Activated naive CD8-positive, alpha-beta T cell treated with anti-CD3 and anti-CD28 coated beads, Interleukin-2, amount 50 U/mL, for 24 hours (primary cell): ENCODE data around the gene CFAP43.

Experiments
- ATAC-seq: fragments of 150-1000 bp; cut with Tn5 transposase; one replicate; pipeline ENCODE4 v1.10.0; 2021
- DNase-seq: peaks from one replicate; pipeline ENCODE4 v3.0.0; 2021
- H3K27ac Mint-ChIP-seq: one replicate; pipeline ENCODE4 v1.8.0; 2021; ENCODE audit warnings: mild to moderate bottlenecking, mixed read lengths
- H3K27me3 Mint-ChIP-seq: one replicate; pipeline ENCODE4 v1.8.0; 2021; ENCODE audit warnings: mixed read lengths
- H3K36me3 Mint-ChIP-seq: one replicate; pipeline ENCODE4 v1.8.0; 2021; ENCODE audit warnings: low read depth, mixed read lengths
- H3K4me1 Mint-ChIP-seq: one replicate; pipeline ENCODE4 v1.8.0; 2021; ENCODE audit warnings: mixed read lengths
- H3K4me3 Mint-ChIP-seq: one replicate; pipeline ENCODE4 v1.8.0; 2021; ENCODE audit warnings: mild to moderate bottlenecking, moderate library complexity, mixed read lengths
- H3K9me3 Mint-ChIP-seq: one replicate; pipeline ENCODE4 v1.8.0; 2021; ENCODE audit warnings: mixed read lengths

The CFAP43 gene

GRCh38 chr10:104262055-104262454 is 29.9 kb upstream of the CFAP43 start:
- no peak for ATAC-seq
- Mint-ChIP-seq H3K27me3 (no peaks in the 10 kb centered on the region), H3K27ac (peak overlapping the region; percentile 95), H3K9me3 (no peaks in the 10 kb centered on the region), H3K4me3 (no peak overlapping the region), H3K4me1 (peaks cover 90% of the 10 kb centered on the region), H3K36me3 (peaks cover 84% of the 10 kb centered on the region)
- no peak for DNase-seq

- H3K27me3 Mint-ChIP-seq: no peaks in the 10 kb centered on the region
- H3K27ac Mint-ChIP-seq: peak overlapping the region; percentile 95
- H3K4me1 Mint-ChIP-seq: peaks cover 91% of the 10 kb centered on the region
- DNase-seq (no peak), ATAC-seq (peak; percentile 86)
- H3K9me3 Mint-ChIP-seq: no peaks in the 10 kb centered on the region
- H3K36me3 Mint-ChIP-seq: peaks cover 85% of the 10 kb centered on the region
- H3K4me3 Mint-ChIP-seq: peak overlapping the region; percentile 76
Measured at GRCh38 chr10:104260775-104261115, 28.6 kb upstream of the CFAP43 start.

- Mint-ChIP-seq H3K9me3 (no peaks in the 10 kb centered on the region), H3K36me3 (peaks cover 82% of the 10 kb centered on the region), H3K4me3 (peak overlapping the region; percentile 76), H3K27me3 (no peaks in the 10 kb centered on the region), H3K27ac (peak overlapping the region; percentile 95), H3K4me1 (peaks cover 86% of the 10 kb centered on the region)
- peak; percentile 11 for ATAC-seq
- no peak for DNase-seq
Measured at GRCh38 chr10:104259999-104260774, 28.0 kb upstream of the CFAP43 start.

- no peak for ATAC-seq
- peaks cover 80% of the 10 kb centered on the region for H3K36me3 Mint-ChIP-seq
- H3K4me1 Mint-ChIP-seq: peaks cover 82% of the 10 kb centered on the region
- no peaks in the 10 kb centered on the region for H3K9me3 Mint-ChIP-seq
- no peak for DNase-seq
- peak overlapping the region; percentile 95 for H3K27ac Mint-ChIP-seq
- no peaks in the 10 kb centered on the region for H3K27me3 Mint-ChIP-seq
- peak overlapping the region; percentile 76 for H3K4me3 Mint-ChIP-seq
Measured at GRCh38 chr10:104259456-104259855, 27.3 kb upstream of the CFAP43 start.

GRCh38 chr10:104258209-104258608 is 26.0 kb upstream of the CFAP43 start:
- Mint-ChIP-seq H3K36me3 (peaks cover 71% of the 10 kb centered on the region), H3K27ac (peak overlapping the region; percentile 36), H3K9me3 (no peaks in the 10 kb centered on the region), H3K4me1 (peaks cover 82% of the 10 kb centered on the region), H3K4me3 (no peak overlapping the region), H3K27me3 (no peaks in the 10 kb centered on the region)
- DNase-seq: no peak
- no peak for ATAC-seq

GRCh38 chr10:104257235-104257634 is 25.1 kb upstream of the CFAP43 start:
- peak overlapping the region; percentile 90 for H3K4me3 Mint-ChIP-seq
- DNase-seq (no peak), ATAC-seq (no peak)
- H3K9me3 Mint-ChIP-seq: no peaks in the 10 kb centered on the region
- peaks cover 67% of the 10 kb centered on the region for H3K36me3 Mint-ChIP-seq
- peaks cover 81% of the 10 kb centered on the region for H3K4me1 Mint-ChIP-seq
- no peaks in the 10 kb centered on the region for H3K27me3 Mint-ChIP-seq
- H3K27ac Mint-ChIP-seq: peak overlapping the region; percentile 74

GRCh38 chr10:104256335-104256961 is 24.3 kb upstream of the CFAP43 start:
- Mint-ChIP-seq H3K27ac (peak overlapping the region; percentile 95), H3K9me3 (no peaks in the 10 kb centered on the region), H3K27me3 (no peaks in the 10 kb centered on the region), H3K4me1 (peaks cover 74% of the 10 kb centered on the region), H3K36me3 (peaks cover 61% of the 10 kb centered on the region), H3K4me3 (peak overlapping the region; percentile 90)
- DNase-seq: no peak
- no peak for ATAC-seq

- Mint-ChIP-seq H3K9me3 (no peaks in the 10 kb centered on the region), H3K4me3 (peak overlapping the region; percentile 90), H3K36me3 (peaks cover 51% of the 10 kb centered on the region), H3K4me1 (peaks cover 64% of the 10 kb centered on the region), H3K27ac (peak overlapping the region; percentile 95), H3K27me3 (no peaks in the 10 kb centered on the region)
- ATAC-seq (peak; percentile 64), DNase-seq (no peak)
Measured at GRCh38 chr10:104255311-104255981, 23.3 kb upstream of the CFAP43 start.

- Mint-ChIP-seq H3K27ac (peak within 1 kb of the TSS; percentile 95), H3K27me3 (peaks cover 4% of the 10 kb centered on the region), H3K4me3 (peak within 1 kb of the TSS; percentile 90), H3K36me3 (peaks cover 43% of the 10 kb centered on the region), H3K9me3 (no peaks in the 10 kb centered on the region), H3K4me1 (peaks cover 57% of the 10 kb centered on the region)
- DNase-seq (peak; percentile 71), ATAC-seq (peak; percentile 65)
Measured at GRCh38 chr10:104254493-104255310, 22.5 kb upstream of the CFAP43 start, which contains the start of gene GSTO1. Gene GSTO1 (plus strand): TSS chr10:104254892. CDS start chr10:104254929, 37 bp downstream.

GRCh38 chr10:104253606-104254410 is 21.6 kb upstream of the CFAP43 start:
- Mint-ChIP-seq H3K4me3 (peak overlapping the region; percentile 90), H3K27ac (peak overlapping the region; percentile 95), H3K9me3 (no peaks in the 10 kb centered on the region), H3K36me3 (peaks cover 34% of the 10 kb centered on the region), H3K4me1 (peaks cover 48% of the 10 kb centered on the region), H3K27me3 (peaks cover 10% of the 10 kb centered on the region)
- ATAC-seq: no peak
- no peak for DNase-seq

GRCh38 chr10:104253106-104253505 is 20.9 kb upstream of the CFAP43 start:
- H3K36me3 Mint-ChIP-seq: peaks cover 28% of the 10 kb centered on the region
- ATAC-seq (no peak), DNase-seq (peak; percentile 27)
- H3K4me1 Mint-ChIP-seq: peaks cover 42% of the 10 kb centered on the region
- H3K27ac Mint-ChIP-seq: peak overlapping the region; percentile 49
- H3K27me3 Mint-ChIP-seq: peaks cover 15% of the 10 kb centered on the region
- no peak overlapping the region for H3K4me3 Mint-ChIP-seq
- H3K9me3 Mint-ChIP-seq: no peaks in the 10 kb centered on the region

- Mint-ChIP-seq H3K4me1 (peaks cover 39% of the 10 kb centered on the region), H3K36me3 (peaks cover 22% of the 10 kb centered on the region), H3K4me3 (no peak overlapping the region), H3K9me3 (no peaks in the 10 kb centered on the region), H3K27me3 (peaks cover 15% of the 10 kb centered on the region), H3K27ac (no peak overlapping the region)
- DNase-seq: no peak
- no peak for ATAC-seq
Measured at GRCh38 chr10:104252368-104252767, 20.2 kb upstream of the CFAP43 start.

GRCh38 chr10:104251443-104251842 is 19.3 kb upstream of the CFAP43 start:
- no peak overlapping the region for H3K27ac Mint-ChIP-seq
- H3K4me1 Mint-ChIP-seq: peaks cover 40% of the 10 kb centered on the region

More at GRCh38 chr10:104251443-104251842, 19.3 kb upstream of the CFAP43 start:
- Mint-ChIP-seq H3K9me3 (no peaks in the 10 kb centered on the region), H3K4me3 (no peak overlapping the region), H3K27me3 (peaks cover 15% of the 10 kb centered on the region), H3K36me3 (peaks cover 13% of the 10 kb centered on the region)
- DNase-seq (no peak), ATAC-seq (no peak)
